Measurements from ENCODE around the gene TPM4.

GRCh38 chr19:16141043-16141442 lies 64.7 kb downstream of the TPM4 start:
- TF ChIP-seq ELF4 (IDR thresholded peaks at IDR 0.05) (no peak), FOXM1 (IDR thresholded peaks at IDR 0.05; ENCODE audit: borderline replicate concordance) (no peak), CTBP1 (IDR thresholded peaks at IDR 0.05; ENCODE audit: borderline replicate concordance) (no peak), BHLHE40 (IDR thresholded peaks at IDR 0.05; ENCODE audit: borderline replicate concordance) (no peak), HDGF (IDR thresholded peaks at IDR 0.05; ENCODE audit: borderline replicate concordance) (no peak), NFRKB (IDR thresholded peaks at IDR 0.05) (no peak), SP1 (IDR thresholded peaks at IDR 0.05) (no peak), ZNF384 (IDR thresholded peaks at IDR 0.05) (no peak)

Measured in HEK293T (cell line).